Measurements from ENCODE around the gene CHST12.

- TF ChIP-seq, protein P1, sequence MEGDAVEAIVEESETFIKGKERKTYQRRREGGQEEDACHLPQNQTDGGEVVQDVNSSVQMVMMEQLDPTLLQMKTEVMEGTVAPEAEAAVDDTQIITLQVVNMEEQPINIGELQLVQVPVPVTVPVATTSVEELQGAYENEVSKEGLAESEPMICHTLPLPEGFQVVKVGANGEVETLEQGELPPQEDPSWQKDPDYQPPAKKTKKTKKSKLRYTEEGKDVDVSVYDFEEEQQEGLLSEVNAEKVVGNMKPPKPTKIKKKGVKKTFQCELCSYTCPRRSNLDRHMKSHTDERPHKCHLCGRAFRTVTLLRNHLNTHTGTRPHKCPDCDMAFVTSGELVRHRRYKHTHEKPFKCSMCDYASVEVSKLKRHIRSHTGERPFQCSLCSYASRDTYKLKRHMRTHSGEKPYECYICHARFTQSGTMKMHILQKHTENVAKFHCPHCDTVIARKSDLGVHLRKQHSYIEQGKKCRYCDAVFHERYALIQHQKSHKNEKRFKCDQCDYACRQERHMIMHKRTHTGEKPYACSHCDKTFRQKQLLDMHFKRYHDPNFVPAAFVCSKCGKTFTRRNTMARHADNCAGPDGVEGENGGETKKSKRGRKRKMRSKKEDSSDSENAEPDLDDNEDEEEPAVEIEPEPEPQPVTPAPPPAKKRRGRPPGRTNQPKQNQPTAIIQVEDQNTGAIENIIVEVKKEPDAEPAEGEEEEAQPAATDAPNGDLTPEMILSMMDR (conservative IDR thresholded peaks at IDR 0.05; ENCODE audit: low read depth, low read length): no peak
- no peak for TF ChIP-seq FOS (IDR thresholded peaks at IDR 0.05; ENCODE audit: low read depth, low read length)
- TF ChIP-seq, protein P2, sequence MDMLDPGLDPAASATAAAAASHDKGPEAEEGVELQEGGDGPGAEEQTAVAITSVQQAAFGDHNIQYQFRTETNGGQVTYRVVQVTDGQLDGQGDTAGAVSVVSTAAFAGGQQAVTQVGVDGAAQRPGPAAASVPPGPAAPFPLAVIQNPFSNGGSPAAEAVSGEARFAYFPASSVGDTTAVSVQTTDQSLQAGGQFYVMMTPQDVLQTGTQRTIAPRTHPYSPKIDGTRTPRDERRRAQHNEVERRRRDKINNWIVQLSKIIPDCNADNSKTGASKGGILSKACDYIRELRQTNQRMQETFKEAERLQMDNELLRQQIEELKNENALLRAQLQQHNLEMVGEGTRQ (IDR thresholded peaks at IDR 0.05; ENCODE audit: low read depth, low read length): no peak
- TF ChIP-seq MAFK (IDR thresholded peaks at IDR 0.05; ENCODE audit: low read depth, low read length): no peak
- no peak for TF ChIP-seq SMC3 (IDR thresholded peaks at IDR 0.05; ENCODE audit: low read depth, low read length)
- TF ChIP-seq RCOR1 (IDR thresholded peaks at IDR 0.05; ENCODE audit: insufficient replicate concordance, low read length): no peak
- TF ChIP-seq POLR2A (IDR thresholded peaks at IDR 0.05; ENCODE audit: low read depth, low read length): no peak
- TF ChIP-seq MXI1 (IDR thresholded peaks at IDR 0.05; ENCODE audit: borderline replicate concordance, low read depth, low read length): no peak
Measured at GRCh38 chr7:2492038-2492437, 88.6 kb downstream of the CHST12 start.

Data from IMR-90 (cell line).